A549 (cell line): ENCODE results near the gene MORF4L1.

Experiments used
- CHD2 ChIP-seq: fragments of 150-350 bp; IDR thresholded peaks from 2 replicates; pipeline ENCODE4 v1.6.1; 2014; ENCODE audit warnings: low read length; ENCODE audit not compliant: partially characterized antibody
- EP300 ChIP-seq, 2 experiments: fragments of >200 bp; sonication (Bioruptor Twin); formaldehyde crosslinking; IDR thresholded peaks; 2 replicates in 1 of 2; 3 replicates in 1 of 2; pipeline ENCODE4 v1.6.1; 2016 to 2017
- HOXA7 ChIP-seq: fragments of 250-450 bp; sonication (Bioruptor Pico); IDR thresholded peaks from 2 replicates; pipeline ENCODE4 v1.5.0; 2020; ENCODE audit warnings: mild to moderate bottlenecking, moderate library complexity
- KDM1A ChIP-seq: fragments of 200-600 bp; sonication (generic); IDR thresholded peaks from 2 replicates; pipeline ENCODE4 v1.6.1; 2016; ENCODE audit warnings: low read depth, mild to moderate bottlenecking
- MYC ChIP-seq: IDR thresholded peaks from 2 replicates; pipeline ENCODE4 v1.6.1; 2012; ENCODE audit warnings: mild to moderate bottlenecking, inconsistent platforms, low read length, improper control_type of control experiment, borderline replicate concordance
- POLR2A ChIP-seq: IDR thresholded peaks from 2 replicates; pipeline ENCODE4 v1.6.1; 2012; ENCODE audit warnings: mild to moderate bottlenecking, low read length
- RFX5 ChIP-seq: fragments of 450-650 bp; IDR thresholded peaks from 2 replicates; pipeline ENCODE4 v1.7.1; 2014; ENCODE audit warnings: antibody characterized with exemption, mild to moderate bottlenecking, moderate library complexity
- TP53 ChIP-seq: fragments of 250-450 bp; sonication (Bioruptor Pico); IDR thresholded peaks from 2 replicates; pipeline ENCODE4 v1.5.0; 2021; ENCODE audit warnings: mild to moderate bottlenecking, moderate library complexity
- TF ChIP-seq, protein P1 (sequence below): fragments of >200 bp; sonication (Bioruptor Twin); formaldehyde crosslinking; IDR thresholded peaks from 3 replicates; pipeline ENCODE4 v1.5.1; 2016
- TF ChIP-seq, protein P2 (sequence below): IDR thresholded peaks from 2 replicates; pipeline ENCODE4 v1.6.1; 2012
- TF ChIP-seq, protein P3 (sequence below): fragments of 150-350 bp; IDR thresholded peaks from 2 replicates; pipeline ENCODE4 v1.6.1; 2014; ENCODE audit warnings: low read depth, mild to moderate bottlenecking, low read length

DNA sequence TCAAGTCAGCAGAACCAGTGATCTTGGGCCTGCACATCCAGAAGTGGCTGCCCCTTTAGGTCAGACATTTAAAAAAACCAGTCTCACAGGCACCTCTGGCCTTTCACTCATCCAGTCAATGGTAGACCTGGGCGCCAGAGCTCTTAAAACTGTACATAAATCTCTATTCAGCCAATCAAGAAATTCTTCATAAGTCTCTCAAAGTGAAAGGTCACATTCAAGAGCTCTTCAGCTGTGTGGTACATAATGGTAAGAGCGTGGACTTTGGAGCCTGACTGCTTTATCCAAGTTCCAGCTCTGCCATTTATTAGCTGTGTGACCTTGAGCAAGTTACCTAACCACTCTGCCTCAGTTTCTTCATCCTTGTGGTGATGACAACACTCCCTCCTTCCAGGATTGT is 22.3 kb upstream of the MORF4L1 start:
- TF ChIP-seq, protein P1, sequence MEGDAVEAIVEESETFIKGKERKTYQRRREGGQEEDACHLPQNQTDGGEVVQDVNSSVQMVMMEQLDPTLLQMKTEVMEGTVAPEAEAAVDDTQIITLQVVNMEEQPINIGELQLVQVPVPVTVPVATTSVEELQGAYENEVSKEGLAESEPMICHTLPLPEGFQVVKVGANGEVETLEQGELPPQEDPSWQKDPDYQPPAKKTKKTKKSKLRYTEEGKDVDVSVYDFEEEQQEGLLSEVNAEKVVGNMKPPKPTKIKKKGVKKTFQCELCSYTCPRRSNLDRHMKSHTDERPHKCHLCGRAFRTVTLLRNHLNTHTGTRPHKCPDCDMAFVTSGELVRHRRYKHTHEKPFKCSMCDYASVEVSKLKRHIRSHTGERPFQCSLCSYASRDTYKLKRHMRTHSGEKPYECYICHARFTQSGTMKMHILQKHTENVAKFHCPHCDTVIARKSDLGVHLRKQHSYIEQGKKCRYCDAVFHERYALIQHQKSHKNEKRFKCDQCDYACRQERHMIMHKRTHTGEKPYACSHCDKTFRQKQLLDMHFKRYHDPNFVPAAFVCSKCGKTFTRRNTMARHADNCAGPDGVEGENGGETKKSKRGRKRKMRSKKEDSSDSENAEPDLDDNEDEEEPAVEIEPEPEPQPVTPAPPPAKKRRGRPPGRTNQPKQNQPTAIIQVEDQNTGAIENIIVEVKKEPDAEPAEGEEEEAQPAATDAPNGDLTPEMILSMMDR = no peak
- TF ChIP-seq RFX5 (no peak), KDM1A (no peak), CHD2 (no peak), POLR2A (no peak), TP53 (CRISPR knock-in tag) (no peak), HOXA7 (CRISPR knock-in tag) (no peak), MYC (no peak), EP300 (IDR thresholded peaks at IDR 0.05) (no peak)
- TF ChIP-seq, protein P2, sequence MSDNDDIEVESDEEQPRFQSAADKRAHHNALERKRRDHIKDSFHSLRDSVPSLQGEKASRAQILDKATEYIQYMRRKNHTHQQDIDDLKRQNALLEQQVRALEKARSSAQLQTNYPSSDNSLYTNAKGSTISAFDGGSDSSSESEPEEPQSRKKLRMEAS = no peak
- TF ChIP-seq, protein P3, sequence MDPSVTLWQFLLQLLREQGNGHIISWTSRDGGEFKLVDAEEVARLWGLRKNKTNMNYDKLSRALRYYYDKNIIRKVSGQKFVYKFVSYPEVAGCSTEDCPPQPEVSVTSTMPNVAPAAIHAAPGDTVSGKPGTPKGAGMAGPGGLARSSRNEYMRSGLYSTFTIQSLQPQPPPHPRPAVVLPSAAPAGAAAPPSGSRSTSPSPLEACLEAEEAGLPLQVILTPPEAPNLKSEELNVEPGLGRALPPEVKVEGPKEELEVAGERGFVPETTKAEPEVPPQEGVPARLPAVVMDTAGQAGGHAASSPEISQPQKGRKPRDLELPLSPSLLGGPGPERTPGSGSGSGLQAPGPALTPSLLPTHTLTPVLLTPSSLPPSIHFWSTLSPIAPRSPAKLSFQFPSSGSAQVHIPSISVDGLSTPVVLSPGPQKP = no peak
